Measurements from ENCODE around the gene CDSN.

Gene CDSN

DNA sequence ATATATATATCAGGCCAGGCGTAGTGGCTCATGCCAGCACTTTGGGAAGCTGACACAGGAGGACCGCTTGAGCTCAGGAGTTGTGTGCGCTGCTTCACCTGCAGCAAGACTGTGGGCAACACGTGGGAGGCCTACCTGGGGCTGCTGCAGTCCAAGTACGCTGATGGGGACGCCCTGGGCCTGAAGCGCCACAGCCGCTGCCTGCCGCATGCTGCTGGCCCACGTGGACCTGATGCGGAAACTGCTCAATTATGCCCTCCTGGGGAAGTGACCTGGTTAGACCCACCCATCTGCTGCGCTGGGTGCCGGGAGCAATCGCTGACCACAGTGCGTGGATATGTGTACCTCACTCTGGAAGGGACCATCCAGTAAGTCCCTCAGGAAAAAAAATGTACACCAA is 20.4 kb upstream of the CDSN start:
- ATAC-seq = no peak

DNA sequence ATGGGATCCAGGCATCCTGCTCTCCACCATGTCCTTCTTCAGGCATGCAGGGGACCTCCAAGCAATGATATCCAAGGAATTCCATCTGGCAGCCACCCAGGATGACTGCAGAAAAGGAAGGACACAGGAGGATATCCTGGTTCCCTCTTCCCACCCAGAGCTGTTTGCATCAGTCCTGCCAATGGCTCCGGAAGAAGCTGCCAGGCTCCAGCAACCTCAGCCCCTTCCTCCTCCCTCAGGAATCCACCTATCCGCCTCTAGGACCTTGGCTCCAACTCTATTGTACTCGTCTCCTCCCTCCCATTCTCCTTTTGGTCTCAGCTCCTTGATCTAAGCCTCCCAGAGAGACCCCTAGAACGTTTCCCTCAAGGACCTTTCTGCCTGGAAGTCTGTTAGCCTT is 19.4 kb upstream of the CDSN start:
- ATAC-seq = peak; percentile 6; the same call in 1 of the 3 replicates
- TF ChIP-seq TCF4 (CRISPR knock-in tag; IDR thresholded peaks at IDR 0.05; ENCODE audit: borderline replicate concordance) (no peak), ZC3H10 (CRISPR knock-in tag; IDR thresholded peaks at IDR 0.05) (no peak), PPARA (CRISPR knock-in tag; IDR thresholded peaks at IDR 0.05; ENCODE audit: borderline replicate concordance) (no peak)
- TF ChIP-seq, protein P1, sequence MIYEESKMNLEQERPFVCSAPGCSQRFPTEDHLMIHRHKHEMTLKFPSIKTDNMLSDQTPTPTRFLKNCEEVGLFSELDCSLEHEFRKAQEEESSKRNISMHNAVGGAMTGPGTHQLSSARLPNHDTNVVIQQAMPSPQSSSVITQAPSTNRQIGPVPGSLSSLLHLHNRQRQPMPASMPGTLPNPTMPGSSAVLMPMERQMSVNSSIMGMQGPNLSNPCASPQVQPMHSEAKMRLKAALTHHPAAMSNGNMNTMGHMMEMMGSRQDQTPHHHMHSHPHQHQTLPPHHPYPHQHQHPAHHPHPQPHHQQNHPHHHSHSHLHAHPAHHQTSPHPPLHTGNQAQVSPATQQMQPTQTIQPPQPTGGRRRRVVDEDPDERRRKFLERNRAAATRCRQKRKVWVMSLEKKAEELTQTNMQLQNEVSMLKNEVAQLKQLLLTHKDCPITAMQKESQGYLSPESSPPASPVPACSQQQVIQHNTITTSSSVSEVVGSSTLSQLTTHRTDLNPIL (CRISPR knock-in tag; IDR thresholded peaks at IDR 0.05; ENCODE audit: low read depth) = no peak
- TF ChIP-seq, protein P2, sequence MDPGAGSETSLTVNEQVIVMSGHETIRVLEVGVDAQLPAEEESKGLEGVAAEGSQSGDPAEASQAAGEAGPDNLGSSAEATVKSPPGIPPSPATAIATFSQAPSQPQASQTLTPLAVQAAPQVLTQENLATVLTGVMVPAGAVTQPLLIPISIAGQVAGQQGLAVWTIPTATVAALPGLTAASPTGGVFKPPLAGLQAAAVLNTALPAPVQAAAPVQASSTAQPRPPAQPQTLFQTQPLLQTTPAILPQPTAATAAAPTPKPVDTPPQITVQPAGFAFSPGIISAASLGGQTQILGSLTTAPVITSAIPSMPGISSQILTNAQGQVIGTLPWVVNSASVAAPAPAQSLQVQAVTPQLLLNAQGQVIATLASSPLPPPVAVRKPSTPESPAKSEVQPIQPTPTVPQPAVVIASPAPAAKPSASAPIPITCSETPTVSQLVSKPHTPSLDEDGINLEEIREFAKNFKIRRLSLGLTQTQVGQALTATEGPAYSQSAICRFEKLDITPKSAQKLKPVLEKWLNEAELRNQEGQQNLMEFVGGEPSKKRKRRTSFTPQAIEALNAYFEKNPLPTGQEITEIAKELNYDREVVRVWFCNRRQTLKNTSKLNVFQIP (CRISPR knock-in tag; IDR thresholded peaks at IDR 0.05; ENCODE audit: borderline replicate concordance, low read depth) = no peak

More for the DNA sequence above, 20.4 kb upstream of the CDSN start:
- TF ChIP-seq, protein P3, sequence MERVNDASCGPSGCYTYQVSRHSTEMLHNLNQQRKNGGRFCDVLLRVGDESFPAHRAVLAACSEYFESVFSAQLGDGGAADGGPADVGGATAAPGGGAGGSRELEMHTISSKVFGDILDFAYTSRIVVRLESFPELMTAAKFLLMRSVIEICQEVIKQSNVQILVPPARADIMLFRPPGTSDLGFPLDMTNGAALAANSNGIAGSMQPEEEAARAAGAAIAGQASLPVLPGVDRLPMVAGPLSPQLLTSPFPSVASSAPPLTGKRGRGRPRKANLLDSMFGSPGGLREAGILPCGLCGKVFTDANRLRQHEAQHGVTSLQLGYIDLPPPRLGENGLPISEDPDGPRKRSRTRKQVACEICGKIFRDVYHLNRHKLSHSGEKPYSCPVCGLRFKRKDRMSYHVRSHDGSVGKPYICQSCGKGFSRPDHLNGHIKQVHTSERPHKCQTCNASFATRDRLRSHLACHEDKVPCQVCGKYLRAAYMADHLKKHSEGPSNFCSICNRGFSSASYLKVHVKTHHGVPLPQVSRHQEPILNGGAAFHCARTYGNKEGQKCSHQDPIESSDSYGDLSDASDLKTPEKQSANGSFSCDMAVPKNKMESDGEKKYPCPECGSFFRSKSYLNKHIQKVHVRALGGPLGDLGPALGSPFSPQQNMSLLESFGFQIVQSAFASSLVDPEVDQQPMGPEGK (CRISPR knock-in tag; IDR thresholded peaks at IDR 0.05; ENCODE audit: borderline replicate concordance) = no peak
- no peak for TF ChIP-seq CSDC2 (CRISPR knock-in tag; IDR thresholded peaks at IDR 0.05)
- TF ChIP-seq, protein P4, sequence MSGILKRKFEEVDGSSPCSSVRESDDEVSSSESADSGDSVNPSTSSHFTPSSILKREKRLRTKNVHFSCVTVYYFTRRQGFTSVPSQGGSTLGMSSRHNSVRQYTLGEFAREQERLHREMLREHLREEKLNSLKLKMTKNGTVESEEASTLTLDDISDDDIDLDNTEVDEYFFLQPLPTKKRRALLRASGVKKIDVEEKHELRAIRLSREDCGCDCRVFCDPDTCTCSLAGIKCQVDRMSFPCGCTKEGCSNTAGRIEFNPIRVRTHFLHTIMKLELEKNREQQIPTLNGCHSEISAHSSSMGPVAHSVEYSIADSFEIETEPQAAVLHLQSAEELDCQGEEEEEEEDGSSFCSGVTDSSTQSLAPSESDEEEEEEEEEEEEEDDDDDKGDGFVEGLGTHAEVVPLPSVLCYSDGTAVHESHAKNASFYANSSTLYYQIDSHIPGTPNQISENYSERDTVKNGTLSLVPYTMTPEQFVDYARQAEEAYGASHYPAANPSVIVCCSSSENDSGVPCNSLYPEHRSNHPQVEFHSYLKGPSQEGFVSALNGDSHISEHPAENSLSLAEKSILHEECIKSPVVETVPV (CRISPR knock-in tag; IDR thresholded peaks at IDR 0.05) = no peak
- no peak for TF ChIP-seq BACH2 (CRISPR knock-in tag; IDR thresholded peaks at IDR 0.05; ENCODE audit: borderline replicate concordance)
- TF ChIP-seq, protein P5, sequence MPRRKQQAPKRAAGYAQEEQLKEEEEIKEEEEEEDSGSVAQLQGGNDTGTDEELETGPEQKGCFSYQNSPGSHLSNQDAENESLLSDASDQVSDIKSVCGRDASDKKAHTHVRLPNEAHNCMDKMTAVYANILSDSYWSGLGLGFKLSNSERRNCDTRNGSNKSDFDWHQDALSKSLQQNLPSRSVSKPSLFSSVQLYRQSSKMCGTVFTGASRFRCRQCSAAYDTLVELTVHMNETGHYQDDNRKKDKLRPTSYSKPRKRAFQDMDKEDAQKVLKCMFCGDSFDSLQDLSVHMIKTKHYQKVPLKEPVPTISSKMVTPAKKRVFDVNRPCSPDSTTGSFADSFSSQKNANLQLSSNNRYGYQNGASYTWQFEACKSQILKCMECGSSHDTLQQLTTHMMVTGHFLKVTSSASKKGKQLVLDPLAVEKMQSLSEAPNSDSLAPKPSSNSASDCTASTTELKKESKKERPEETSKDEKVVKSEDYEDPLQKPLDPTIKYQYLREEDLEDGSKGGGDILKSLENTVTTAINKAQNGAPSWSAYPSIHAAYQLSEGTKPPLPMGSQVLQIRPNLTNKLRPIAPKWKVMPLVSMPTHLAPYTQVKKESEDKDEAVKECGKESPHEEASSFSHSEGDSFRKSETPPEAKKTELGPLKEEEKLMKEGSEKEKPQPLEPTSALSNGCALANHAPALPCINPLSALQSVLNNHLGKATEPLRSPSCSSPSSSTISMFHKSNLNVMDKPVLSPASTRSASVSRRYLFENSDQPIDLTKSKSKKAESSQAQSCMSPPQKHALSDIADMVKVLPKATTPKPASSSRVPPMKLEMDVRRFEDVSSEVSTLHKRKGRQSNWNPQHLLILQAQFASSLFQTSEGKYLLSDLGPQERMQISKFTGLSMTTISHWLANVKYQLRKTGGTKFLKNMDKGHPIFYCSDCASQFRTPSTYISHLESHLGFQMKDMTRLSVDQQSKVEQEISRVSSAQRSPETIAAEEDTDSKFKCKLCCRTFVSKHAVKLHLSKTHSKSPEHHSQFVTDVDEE (CRISPR knock-in tag; IDR thresholded peaks at IDR 0.05) = no peak
- TF ChIP-seq ZFP3 (CRISPR knock-in tag; IDR thresholded peaks at IDR 0.05) = no peak
- no peak for TF ChIP-seq GLIS3 (CRISPR knock-in tag; IDR thresholded peaks at IDR 0.05)
- TF ChIP-seq PPARA (CRISPR knock-in tag; IDR thresholded peaks at IDR 0.05; ENCODE audit: borderline replicate concordance) = no peak
- TF ChIP-seq SNAI2 (CRISPR knock-in tag; IDR thresholded peaks at IDR 0.05) = no peak
- TF ChIP-seq TCF4 (CRISPR knock-in tag; IDR thresholded peaks at IDR 0.05; ENCODE audit: borderline replicate concordance) = no peak
- TF ChIP-seq ESRRG (CRISPR knock-in tag; IDR thresholded peaks at IDR 0.05) = no peak
- TF ChIP-seq ARNTL (CRISPR knock-in tag; IDR thresholded peaks at IDR 0.05; ENCODE audit: borderline replicate concordance, low read depth) = no peak
- TF ChIP-seq, protein P1 (CRISPR knock-in tag; IDR thresholded peaks at IDR 0.05; ENCODE audit: low read depth) = no peak
- no peak for TF ChIP-seq ZFP30 (CRISPR knock-in tag; IDR thresholded peaks at IDR 0.05)

DNA sequence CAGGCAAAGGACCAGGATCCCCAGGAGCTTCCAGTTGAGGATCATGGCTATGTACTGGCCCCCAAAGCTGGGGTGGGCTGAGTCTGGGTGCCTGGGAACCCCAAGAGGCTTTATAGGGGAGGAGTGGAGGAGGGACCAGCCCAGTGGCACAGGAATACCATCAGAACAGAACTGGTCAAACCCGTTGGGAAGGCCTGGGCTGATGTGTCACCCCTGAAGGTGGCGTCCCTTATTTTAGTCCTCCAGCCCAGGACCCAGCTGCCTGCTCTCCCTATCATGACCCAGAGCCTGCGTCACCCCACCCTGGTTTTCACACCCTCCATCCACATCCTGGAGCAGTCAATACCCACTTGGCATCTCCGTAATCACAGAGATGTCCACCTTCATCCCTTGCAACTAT is 18.7 kb upstream of the CDSN start, which contains the start of gene PSORS1C2:
Gene PSORS1C2, minus strand, starts transcription at position 85 of the 400 bp plus-strand sequence. Its CDS starts 40 bp downstream, at position 45.
- ATAC-seq = no peak
- no peak for TF ChIP-seq CSDC2 (CRISPR knock-in tag; IDR thresholded peaks at IDR 0.05)
- TF ChIP-seq, protein P1 (CRISPR knock-in tag; IDR thresholded peaks at IDR 0.05; ENCODE audit: low read depth) = no peak
- TF ChIP-seq ZNF565 (CRISPR knock-in tag; conservative IDR thresholded peaks at IDR 0.05; ENCODE audit: low read depth) = no peak
- no peak for TF ChIP-seq TCF4 (CRISPR knock-in tag; IDR thresholded peaks at IDR 0.05; ENCODE audit: borderline replicate concordance)
- no peak for TF ChIP-seq OSR1 (CRISPR knock-in tag; IDR thresholded peaks at IDR 0.05)
- TF ChIP-seq ZFP3 (CRISPR knock-in tag; IDR thresholded peaks at IDR 0.05) = no peak
- TF ChIP-seq ZC3H10 (CRISPR knock-in tag; IDR thresholded peaks at IDR 0.05) = no peak
- TF ChIP-seq TOX (CRISPR knock-in tag; IDR thresholded peaks at IDR 0.05; ENCODE audit: borderline replicate concordance) = no peak
- no peak for TF ChIP-seq PPARA (CRISPR knock-in tag; IDR thresholded peaks at IDR 0.05; ENCODE audit: borderline replicate concordance)
- no peak for TF ChIP-seq ZNF8 (CRISPR knock-in tag; IDR thresholded peaks at IDR 0.05)
- TF ChIP-seq GLIS3 (CRISPR knock-in tag; IDR thresholded peaks at IDR 0.05) = no peak
- no peak for TF ChIP-seq ZFP30 (CRISPR knock-in tag; IDR thresholded peaks at IDR 0.05)
- TF ChIP-seq ZNF70 (CRISPR knock-in tag; IDR thresholded peaks at IDR 0.05) = no peak
- TF ChIP-seq, protein P3 (CRISPR knock-in tag; IDR thresholded peaks at IDR 0.05; ENCODE audit: borderline replicate concordance) = no peak
- no peak for TF ChIP-seq ARNTL (CRISPR knock-in tag; IDR thresholded peaks at IDR 0.05; ENCODE audit: borderline replicate concordance, low read depth)
